Common myeloid progenitor, CD34-positive (primary cell): Measurements from ENCODE around the gene TTYH1.
A peak's percentile ranks its signal among the peaks of the same experiment; 100 is the strongest.

ENCODE experiments used
- CTCF ChIA-PET: fragments of 350-600 bp; sonication (Branson Sonifier 250); formaldehyde crosslinking; loops from one replicate; lab custom pipeline; 2021; ENCODE audit warnings: antibody characterized with exemption; lab: Charles Lee
- POLR2A ChIA-PET: fragments of 350-600 bp; sonication (Branson Sonifier 250); formaldehyde crosslinking; loops from one replicate; lab custom pipeline; 2021; ENCODE audit warnings: antibody characterized with exemption; lab: Charles Lee
- DNase-seq, 3 donors: peaks; one replicate each; pipeline versions ENCODE4 v3.0.0 to v3.0.0-alpha.2; 2013
- H3K27ac ChIP-seq, 2 experiments: 1 replicate in 1 of 2; 2 replicates in 1 of 2; pipeline ENCODE4 v1.7.0; 2013; ENCODE audit warnings: inconsistent platforms in 2 of 2, low read length in 2 of 2, mild to moderate bottlenecking in 2 of 2, low read depth in 1 of 2, moderate library complexity in 1 of 2; ENCODE audit not compliant: severe bottlenecking in 2 of 2, insufficient read depth in 1 of 2, poor library complexity in 1 of 2
- H3K27me3 ChIP-seq, 5 experiments: replicated peaks in 2 of 5; 1 replicate in 3 of 5; 2 replicates in 2 of 5; pipeline versions ENCODE4 v1.6.1 to v1.7.0; 2013; ENCODE audit warnings: low read length in 4 of 5, mild to moderate bottlenecking in 2 of 5, moderate library complexity in 2 of 5, inconsistent platforms in 1 of 5; ENCODE audit not compliant: insufficient read depth in 5 of 5, control insufficient read depth in 4 of 5
- H3K36me3 ChIP-seq, 4 experiments: 1 replicate in 2 of 4; 2 replicates in 2 of 4; pipeline versions ENCODE4 v1.6.1 to v1.7.0; 2013; ENCODE audit warnings: low read length in 3 of 4, control low read depth in 1 of 4, mild to moderate bottlenecking in 1 of 4; ENCODE audit not compliant: control insufficient read depth in 4 of 4, insufficient read depth in 4 of 4
- H3K4me1 ChIP-seq, 4 experiments: 1 replicate in 3 of 4; 2 replicates in 1 of 4; pipeline versions ENCODE4 v1.6.1 to v1.7.1; 2013; ENCODE audit warnings: low read length in 3 of 4, mild to moderate bottlenecking in 3 of 4, control low read depth in 1 of 4, inconsistent platforms in 1 of 4, moderate library complexity in 1 of 4; ENCODE audit not compliant: control insufficient read depth in 4 of 4, insufficient read depth in 4 of 4; ENCODE audit errors: control extremely low read depth in 1 of 4
- H3K4me3 ChIP-seq, 7 experiments: 1 replicate in 4 of 7; 2 replicates in 3 of 7; pipeline versions ENCODE4 v1.5.1 to v1.7.0; 2013; ENCODE audit warnings: mild to moderate bottlenecking in 7 of 7, low read length in 6 of 7, moderate library complexity in 6 of 7, inconsistent platforms in 2 of 7, low read depth in 2 of 7, control low read depth in 1 of 7; ENCODE audit not compliant: insufficient read depth in 4 of 7, control insufficient read depth in 1 of 7; ENCODE audit errors: extremely low read depth in 1 of 7
- H3K9me3 ChIP-seq, 5 experiments: 1 replicate in 4 of 5; 2 replicates in 1 of 5; pipeline versions ENCODE4 v1.6.1 to v1.7.1; 2013; ENCODE audit warnings: low read length in 4 of 5, mild to moderate bottlenecking in 2 of 5, inconsistent platforms in 1 of 5, low read depth in 1 of 5, moderate library complexity in 1 of 5; ENCODE audit not compliant: control insufficient read depth in 4 of 5, insufficient read depth in 2 of 5; ENCODE audit errors: control extremely low read depth in 1 of 5
- WGBS: methylation state at CpG from one replicate; pipeline ENCODE4 v1.1.5; 2013; ENCODE audit not compliant: insufficient coverage; 5-methylcytosine and 5-hydroxymethylcytosine counted together

Gene TTYH1

DNA sequence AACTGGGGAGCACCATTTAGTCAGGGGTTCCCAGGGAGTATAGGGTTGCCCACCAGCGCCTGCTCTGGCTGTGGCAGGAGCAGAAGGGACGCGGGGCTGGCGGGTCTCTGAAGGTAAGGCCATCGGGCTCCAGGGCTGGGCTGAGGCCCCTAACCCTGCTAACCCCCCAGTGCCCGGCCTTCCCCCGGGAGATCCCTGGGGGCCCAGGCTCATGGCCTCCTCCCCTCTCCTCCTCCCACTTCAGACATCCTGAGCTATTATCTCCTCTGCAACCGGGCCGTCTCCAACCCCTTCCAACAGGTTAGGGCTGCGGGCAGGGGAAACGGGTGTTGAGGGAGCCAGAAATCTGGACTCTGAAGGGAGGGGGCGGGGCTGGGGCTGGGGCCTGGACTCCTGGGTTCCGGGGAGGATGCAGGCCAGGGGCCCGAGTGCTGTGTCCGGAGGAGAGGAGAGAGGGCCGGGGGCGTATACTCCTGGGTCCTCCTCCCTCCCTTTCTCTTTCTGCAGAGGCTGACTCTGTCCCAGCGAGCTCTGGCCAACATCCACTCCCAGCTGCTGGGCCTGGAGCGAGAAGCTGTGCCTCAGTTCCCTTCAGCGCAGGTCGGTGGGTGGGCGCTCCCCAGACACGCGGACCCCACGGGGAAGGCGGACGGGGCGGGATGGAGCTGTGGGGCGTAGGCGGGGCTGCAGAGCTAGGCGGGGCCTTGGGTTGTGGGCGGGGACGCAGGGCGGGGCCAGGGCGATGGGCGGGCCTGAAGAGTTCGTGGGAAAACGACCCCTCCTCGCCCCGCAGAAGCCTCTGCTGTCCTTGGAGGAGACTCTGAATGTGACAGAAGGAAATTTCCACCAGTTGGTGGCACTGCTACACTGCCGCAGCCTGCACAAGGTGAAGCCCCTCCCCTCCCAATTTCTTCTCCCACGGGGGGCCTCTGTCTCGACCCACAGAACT is 15.3 kb downstream of the TTYH1 start:
- peaks cover 0 to 23% (median 5%) of the 10 kb centered on the region in 5 experiments for H3K27me3 ChIP-seq
- 6% methylated on average over 23 of the region's 43 CpGs for WGBS

DNA sequence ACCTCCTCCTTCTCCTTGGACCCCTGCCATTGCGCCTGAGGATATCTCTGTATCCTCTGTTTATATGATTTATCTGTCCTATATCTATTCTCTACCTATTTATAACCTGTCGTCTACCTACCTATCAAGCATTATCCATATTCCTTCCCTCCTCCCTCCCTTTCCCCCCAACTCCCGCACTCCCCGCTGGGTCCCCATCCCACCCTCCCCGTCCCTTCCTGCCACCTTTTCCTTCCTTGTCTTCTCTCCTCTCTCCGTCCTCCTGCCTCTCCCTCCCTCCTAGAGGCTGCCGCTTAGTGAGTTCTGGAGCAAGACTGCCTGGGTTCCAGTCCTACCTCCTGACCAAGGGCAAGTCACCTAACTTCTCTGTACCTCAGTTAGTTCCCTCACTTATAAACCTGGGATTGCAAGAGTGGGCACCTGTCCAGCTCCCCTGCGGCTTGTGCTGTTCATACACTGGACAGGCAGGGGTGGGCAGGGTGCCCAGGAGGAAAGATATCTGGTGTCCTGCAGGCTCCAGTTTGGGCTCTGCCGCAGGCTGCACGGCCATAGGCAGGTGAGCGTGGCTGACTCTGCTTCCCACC is 16.1 kb downstream of the TTYH1 start:
- no peak for DNase-seq
- CTCF ChIA-PET, result interaction anchor here (1.3 to 7.3 kb wide), 2 partner anchors 8 to 13 kb away, joined by 3 to 45 read pairs; no protein-coding TSS in a partner anchor
- Histone ChIP-seq H3K27ac (no peak overlapping the region), H3K36me3 (no peaks in the 10 kb centered on the region), H3K9me3 (no peaks in the 10 kb centered on the region), H3K4me1 (peaks cover 0 to 20% (median 9%) of the 10 kb centered on the region in 4 experiments), H3K4me3 (peak overlapping the region in 2 of 7 experiments; percentile 48 to 70), H3K27me3 (peaks cover 0 to 23% (median 5%) of the 10 kb centered on the region in 5 experiments)
- 39% methylated on average over 9 of the region's 11 CpGs for WGBS
- POLR2A ChIA-PET, result no interaction called here

More for the DNA sequence above, 15.3 kb downstream of the TTYH1 start:
- Histone ChIP-seq H3K36me3 (no peaks in the 10 kb centered on the region), H3K9me3 (no peaks in the 10 kb centered on the region), H3K27ac (no peak overlapping the region), H3K4me1 (peaks cover 0 to 20% (median 9%) of the 10 kb centered on the region in 4 experiments), H3K4me3 (peak overlapping the region in 4 of 7 experiments; percentile 43 to 70 (median 47))
- POLR2A ChIA-PET, result no interaction called here
- peak; percentile 54 to 71 (median 68) for DNase-seq
- CTCF ChIA-PET, result interaction anchor here (1.0 to 7.3 kb wide), 5 partner anchors 9 to 40 kb away, joined by 3 to 45 read pairs (median 3); partner anchors contain the start of gene LENG8

DNA sequence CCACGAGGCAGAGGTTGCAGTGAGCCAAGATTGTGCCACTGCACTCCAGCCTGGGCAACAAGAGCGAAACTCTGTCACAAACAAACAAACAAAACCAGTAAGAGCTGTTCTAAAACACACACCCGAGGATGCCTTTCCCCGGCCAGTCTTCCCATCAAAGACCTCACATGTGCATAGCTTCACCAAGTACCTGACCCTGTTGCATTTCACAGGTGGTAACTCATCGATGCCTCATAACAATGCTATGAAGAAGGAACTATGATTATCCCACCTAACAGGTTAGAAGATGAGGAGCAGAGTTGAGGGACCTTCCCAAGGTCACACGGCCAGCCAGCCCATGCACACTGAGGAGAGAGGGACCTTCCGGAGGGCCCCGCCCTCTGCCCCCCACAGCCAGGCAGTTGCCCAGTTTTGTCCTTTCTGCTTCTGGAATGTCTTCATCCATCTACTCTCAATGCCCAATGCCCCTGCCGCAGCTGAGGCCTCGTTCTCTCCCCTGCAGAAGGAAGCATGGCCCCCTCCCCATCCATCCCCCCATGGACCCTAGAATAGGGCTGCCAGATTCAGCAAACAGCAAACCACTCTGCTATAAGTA is 17.0 kb downstream of the TTYH1 start:
- POLR2A ChIA-PET, result no interaction called here

DNA sequence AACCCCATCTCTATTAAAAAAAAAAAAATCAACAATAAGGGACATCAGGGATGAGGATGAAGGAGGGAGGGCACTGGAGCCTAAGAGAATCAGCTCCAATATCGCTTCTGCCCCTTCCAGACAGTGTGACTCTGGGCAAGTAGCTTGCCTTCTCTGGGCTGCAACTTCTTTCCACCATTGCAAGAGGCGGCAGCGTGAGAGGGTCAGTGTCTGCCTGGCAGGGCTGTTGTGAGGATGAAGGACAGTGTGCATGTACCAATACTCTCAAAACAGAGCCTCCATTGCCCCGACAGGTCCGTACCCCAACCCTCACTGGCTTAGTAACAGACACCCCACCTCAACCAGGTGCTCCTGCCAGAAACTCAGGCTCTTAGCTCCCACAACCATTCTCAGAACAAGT is 18.4 kb downstream of the TTYH1 start:
- WGBS, result 97% methylated on average over 5 of the region's 5 CpGs
- DNase-seq, result no peak
- Histone ChIP-seq H3K4me1 (peaks cover 0 to 20% (median 9%) of the 10 kb centered on the region in 4 experiments), H3K9me3 (no peaks in the 10 kb centered on the region), H3K27me3 (peaks cover 0 to 23% (median 5%) of the 10 kb centered on the region in 5 experiments), H3K4me3 (no peak overlapping the region), H3K36me3 (peaks cover 0 to 2% (median 0%) of the 10 kb centered on the region in 4 experiments), H3K27ac (no peak overlapping the region)
- ChIA-PET CTCF (interaction anchor here (0.6 kb wide), 1 partner anchor 629 kb away, joined by 4 read pairs; no protein-coding TSS in a partner anchor), POLR2A (no interaction called here)

More for the DNA sequence above, 17.0 kb downstream of the TTYH1 start:
- peaks cover 0 to 20% (median 9%) of the 10 kb centered on the region in 4 experiments for H3K4me1 ChIP-seq
- H3K4me3 ChIP-seq, result no peak overlapping the region
- no peak overlapping the region for H3K27ac ChIP-seq
- H3K36me3 ChIP-seq, result no peaks in the 10 kb centered on the region
- CTCF ChIA-PET, result interaction anchor here (0.9 kb wide), 1 partner anchor 13 kb away, joined by 3 read pairs; no protein-coding TSS in a partner anchor
- H3K27me3 ChIP-seq, result peaks cover 0 to 23% (median 5%) of the 10 kb centered on the region in 5 experiments
- no peaks in the 10 kb centered on the region for H3K9me3 ChIP-seq
- DNase-seq, result no peak
- 96% methylated on average over 7 of the region's 10 CpGs for WGBS

DNA sequence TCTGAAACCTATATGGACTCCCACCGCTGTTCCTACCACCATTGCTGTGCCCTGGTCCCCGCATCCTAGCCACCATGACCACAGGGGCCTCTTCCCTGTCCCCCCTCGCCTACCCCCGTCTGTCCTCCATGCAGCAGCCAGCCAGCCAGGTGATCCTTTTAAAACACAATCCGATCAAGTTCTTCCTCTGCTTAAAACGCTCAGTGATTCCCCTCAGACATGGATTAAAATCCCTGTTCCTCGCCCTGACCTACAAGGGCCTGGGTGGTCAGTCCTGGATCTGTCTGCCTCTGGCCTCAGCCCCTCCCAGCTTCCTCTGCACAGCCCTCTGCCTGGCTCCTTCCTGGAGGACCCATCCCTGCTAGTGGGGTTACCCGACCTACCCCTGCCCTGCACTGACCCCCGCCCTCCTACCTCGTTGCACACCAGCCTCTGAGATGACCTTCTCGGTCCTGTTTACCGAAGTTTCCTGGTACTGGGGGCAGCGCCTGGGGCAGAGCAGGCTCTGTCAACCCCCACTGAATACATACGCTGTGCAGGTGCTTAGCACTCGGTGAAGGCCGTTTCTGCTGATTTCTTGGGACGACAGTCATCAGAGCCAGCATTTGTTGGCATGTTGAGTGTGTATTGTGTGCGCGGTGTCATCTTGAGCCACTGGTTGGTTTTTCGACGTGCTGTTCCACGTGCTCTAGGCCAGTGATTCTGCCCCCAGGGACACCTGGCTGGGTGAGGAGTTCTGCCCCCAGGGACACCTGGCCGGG is 19.0 kb downstream of the TTYH1 start:
- no peak overlapping the region for H3K4me3 ChIP-seq
- peaks cover 0 to 22% (median 10%) of the 10 kb centered on the region in 4 experiments for H3K4me1 ChIP-seq
- POLR2A ChIA-PET, result no interaction called here
- H3K27ac ChIP-seq, result no peak overlapping the region
- CTCF ChIA-PET, result interaction anchor here (0.6 kb wide), 1 partner anchor 629 kb away, joined by 4 read pairs; no protein-coding TSS in a partner anchor
- DNase-seq, result no peak
- peaks cover 0 to 23% (median 5%) of the 10 kb centered on the region in 5 experiments for H3K27me3 ChIP-seq
- H3K36me3 ChIP-seq, result peaks cover 0 to 6% (median 0%) of the 10 kb centered on the region in 4 experiments
- 88% methylated on average over 21 of the region's 23 CpGs for WGBS
- H3K9me3 ChIP-seq, result no peaks in the 10 kb centered on the region

DNA sequence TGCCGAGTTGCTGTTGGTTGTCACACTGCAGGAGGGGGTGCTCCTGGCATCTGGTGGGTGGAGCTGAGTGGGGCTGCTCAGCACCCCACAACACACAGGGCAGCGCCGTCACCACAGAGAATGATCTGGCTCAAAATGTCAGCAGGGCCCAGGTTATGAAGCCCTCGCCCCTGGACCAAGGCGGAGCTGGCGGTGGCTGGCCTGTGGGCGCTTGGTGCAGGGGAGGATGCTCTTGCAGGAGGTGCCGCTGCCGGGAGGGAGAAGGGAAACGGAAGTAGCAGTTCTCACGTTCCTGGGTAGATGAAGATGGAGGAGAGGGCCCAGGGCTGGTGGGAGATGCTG is 19.6 kb downstream of the TTYH1 start:
- Histone ChIP-seq H3K36me3 (peaks cover 0 to 6% (median 0%) of the 10 kb centered on the region in 4 experiments), H3K9me3 (no peaks in the 10 kb centered on the region), H3K27me3 (peaks cover 0 to 18% (median 5%) of the 10 kb centered on the region in 5 experiments), H3K4me3 (no peak overlapping the region), H3K27ac (no peak overlapping the region), H3K4me1 (peaks cover 0 to 23% (median 10%) of the 10 kb centered on the region in 4 experiments)
- DNase-seq, result no peak
- ChIA-PET CTCF (no interaction called here), POLR2A (no interaction called here)
- 84% methylated on average over 11 of the region's 11 CpGs for WGBS
